Neural cell (in vitro differentiated cells): ENCODE data around the gene OSBPL8.

Source experiments
- CTCF ChIP-seq: fragments of 450-650 bp; IDR thresholded peaks from 2 replicates; pipeline ENCODE4 v1.5.1; 2014; ENCODE audit warnings: antibody characterized with exemption, mild to moderate bottlenecking, moderate library complexity; ENCODE audit not compliant: poor library complexity, severe bottlenecking
- EZH2 ChIP-seq: fragments of 200-600, 300-800 bp; shearing (Covaris generic), sonication (generic); IDR thresholded peaks from 2 replicates; pipeline ENCODE4 v1.6.1; 2014; ENCODE audit warnings: antibody characterized with exemption, low read length, borderline replicate concordance, mild to moderate bottlenecking; ENCODE audit not compliant: insufficient read depth, poor library complexity, severe bottlenecking
- POLR2AphosphoS5 ChIP-seq: IDR thresholded peaks from 2 replicates; pipeline ENCODE4 v1.6.1; 2012

GRCh38 chr12:76548222-76548837 is 11.2 kb downstream of the OSBPL8 start:
- TF ChIP-seq EZH2 (no peak), CTCF (no peak), POLR2AphosphoS5 (no peak)
